Measurements from ENCODE around the gene RFC5. TPM values are rescaled to one million over a fixed set of nuclear protein-coding genes. Genes with fewer than 3 reads are reported as not detected.

Gene RFC5
- total RNA-seq, 2 donors from 2014 or later: 18.9 to 26.3 TPM

GRCh38 chr12:118044577-118044976 lies 28.1 kb downstream of the RFC5 start:
- no peak for DNase-seq (ENCODE audit: low spot score)
- intact Hi-C loops (cut with DNase I): no loop called here
- Histone ChIP-seq H3K27ac (no peak overlapping the region), H3K36me3 (peaks cover 0 to 13% of the 10 kb centered on the region in 2 donors), H3K9me3 (no peaks in the 10 kb centered on the region), H3K4me1 (replicated peaks) (no peaks in the 10 kb centered on the region), H3K4me3 (no peak overlapping the region), H3K27me3 (replicated peaks; ENCODE audit: insufficient read depth) (no peaks in the 10 kb centered on the region)
- TF ChIP-seq POLR2A (IDR thresholded peaks at IDR 0.05) (no peak), CTCF (IDR thresholded peaks at IDR 0.05) (no peak), POLR2AphosphoS5 (IDR thresholded peaks at IDR 0.05) (no peak)
- WGBS: 98% methylated on average over 8 of the region's 8 CpGs

GRCh38 chr12:118046430-118046829 lies 29.9 kb downstream of the RFC5 start:
- whole genome bisulfite sequencing: 50% methylated on average over 4 of the region's 4 CpGs
- Histone ChIP-seq H3K4me1 (replicated peaks) (no peaks in the 10 kb centered on the region), H3K4me3 (no peak overlapping the region), H3K27ac (no peak overlapping the region), H3K27me3 (replicated peaks; ENCODE audit: insufficient read depth) (no peaks in the 10 kb centered on the region), H3K36me3 (peaks cover 0 to 10% of the 10 kb centered on the region in 2 donors), H3K9me3 (no peaks in the 10 kb centered on the region)
- DNase-seq (ENCODE audit: low spot score): no peak
- intact Hi-C loops (cut with DNase I): no loop called here
- TF ChIP-seq CTCF (IDR thresholded peaks at IDR 0.05) (no peak), POLR2AphosphoS5 (IDR thresholded peaks at IDR 0.05) (no peak), POLR2A (IDR thresholded peaks at IDR 0.05) (no peak)

- H3K4me1 ChIP-seq (replicated peaks): no peaks in the 10 kb centered on the region
These were observed 34.7 kb downstream of the RFC5 start for GRCh38 chr12:118050972-118051910.

GRCh38 chr12:118052324-118053070 lies 36.0 kb downstream of the RFC5 start:
- Histone ChIP-seq H3K27me3 (replicated peaks; ENCODE audit: insufficient read depth) (no peaks in the 10 kb centered on the region), H3K4me1 (replicated peaks) (no peaks in the 10 kb centered on the region), H3K36me3 (no peaks in the 10 kb centered on the region), H3K9me3 (no peaks in the 10 kb centered on the region), H3K27ac (peak overlapping the region; percentile 35 to 49), H3K4me3 (no peak overlapping the region)
- peak; percentile 23 for TF ChIP-seq POLR2A (IDR thresholded peaks at IDR 0.05)
- peak; percentile 80 for TF ChIP-seq POLR2AphosphoS5 (IDR thresholded peaks at IDR 0.05)
- TF ChIP-seq CTCF (IDR thresholded peaks at IDR 0.05): no peak
- DNase-seq (ENCODE audit: low spot score): peak; percentile 76
- intact Hi-C loops (cut with DNase I): no loop called here
- 44% methylated on average over 14 of the region's 14 CpGs for WGBS

More at GRCh38 chr12:118050972-118051910, 34.7 kb downstream of the RFC5 start:
- H3K27ac ChIP-seq: peak overlapping the region in 1 of 2 donors; percentile 49
- no peak overlapping the region for H3K4me3 ChIP-seq
- DNase-seq (ENCODE audit: low spot score): no peak
- H3K36me3 ChIP-seq: no peaks in the 10 kb centered on the region
- WGBS: 85% methylated on average over 12 of the region's 12 CpGs
- TF ChIP-seq CTCF (IDR thresholded peaks at IDR 0.05): no peak
- TF ChIP-seq POLR2AphosphoS5 (IDR thresholded peaks at IDR 0.05): no peak
- TF ChIP-seq POLR2A (IDR thresholded peaks at IDR 0.05): no peak
- intact Hi-C loops (cut with DNase I): no loop called here
- no peaks in the 10 kb centered on the region for H3K27me3 ChIP-seq (replicated peaks; ENCODE audit: insufficient read depth)
- no peaks in the 10 kb centered on the region for H3K9me3 ChIP-seq
